GM13977 (cell line): Measurements from ENCODE around the gene TIMM21.

Experiments used
- DNase-seq: peaks from one replicate; pipeline ENCODE4 v3.0.0; 2012; ENCODE audit warnings: low spot score
- CTCF ChIP-seq: IDR thresholded peaks from 2 replicates; pipeline ENCODE4 v1.5.1; 2012; ENCODE audit warnings: mild to moderate bottlenecking, control low read depth; ENCODE audit not compliant: insufficient read depth; ENCODE audit errors: extremely low read depth, missing control alignments
- in situ Hi-C: fragments of 300-500 bp; cut with MboI; formaldehyde crosslinking; loops from one replicate; pipeline ENCODE4 v1.12.0; 2022; ENCODE audit warnings: low sequenced_read_pairs, low pct_unique_long_range_greater_than_20kb, mixed read lengths, inconsistent platforms; ENCODE audit not compliant: unreplicated experiment

Gene TIMM21

GRCh38 chr18:74141667-74142066 is 6.7 kb upstream of the TIMM21 start:
- in situ Hi-C loops, result no loop called here
- DNase-seq, result no peak
- TF ChIP-seq CTCF, result no peak

- TF ChIP-seq CTCF, result no peak
- no peak for DNase-seq
- in situ Hi-C loops, result no loop called here
Measured at GRCh38 chr18:74142252-74142651, 6.1 kb upstream of the TIMM21 start.

GRCh38 chr18:74146756-74147155 is 1.6 kb upstream of the TIMM21 start:
- in situ Hi-C loops, result no loop called here
- no peak for DNase-seq
- no peak for TF ChIP-seq CTCF

- TF ChIP-seq CTCF, result no peak
- DNase-seq, result no peak
Measured at GRCh38 chr18:74147491-74147778, 888 bp upstream of the TIMM21 start.

GRCh38 chr18:74148543-74149070 is 284 bp downstream of the TIMM21 start:
- in situ Hi-C loops, result no loop called here
- DNase-seq, result no peak
- no peak for TF ChIP-seq CTCF

More at GRCh38 chr18:74147491-74147778, 888 bp upstream of the TIMM21 start:
- in situ Hi-C loops, result no loop called here

- in situ Hi-C loops, result no loop called here
- no peak for DNase-seq
- no peak for TF ChIP-seq CTCF
Measured at GRCh38 chr18:74149878-74150277, 1.6 kb downstream of the TIMM21 start.

- no peak for TF ChIP-seq CTCF
- DNase-seq, result no peak
- in situ Hi-C loops, result no loop called here
Measured at GRCh38 chr18:74152270-74152669, 3.9 kb downstream of the TIMM21 start.
